Measurements from ENCODE around the gene TCEAL2.
A peak's percentile ranks its signal among the peaks of the same experiment; 100 is the strongest.
"Not testable (repeated sequence)": the region's sequence is repeated elsewhere in the genome, so short reads cannot be mapped to it uniquely, and the experiment has no call there.

The TCEAL2 gene

GRCh38 chrX:102125436-102125835, at the start of gene TCEAL2:
Gene TCEAL2, plus strand, starts transcription at chrX:102125679. Its CDS starts 1,152 bp downstream, at chrX:102126831.
- DNase-seq = peak; percentile 53

DNA sequence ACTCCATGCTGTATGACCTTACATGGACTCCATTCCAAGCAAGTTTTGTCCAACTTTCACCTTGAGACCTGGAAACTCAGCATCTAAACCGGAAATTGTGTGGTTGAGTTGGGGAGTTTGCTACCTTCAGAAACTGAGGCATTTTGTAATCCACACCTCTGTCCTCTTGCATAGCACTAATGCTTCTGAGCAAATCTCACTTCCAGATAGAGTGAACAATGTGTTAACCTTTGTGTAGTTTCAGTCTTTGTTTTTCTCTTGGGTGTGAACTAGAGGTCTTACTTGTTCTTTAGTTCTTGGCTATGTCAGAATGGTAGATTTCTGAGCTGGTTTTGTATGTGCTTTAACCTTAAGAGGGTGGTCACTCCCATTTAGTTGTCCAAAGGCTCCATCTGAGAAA, 48.1 kb upstream of the TCEAL2 start:
- DNase-seq = no peak

DNA sequence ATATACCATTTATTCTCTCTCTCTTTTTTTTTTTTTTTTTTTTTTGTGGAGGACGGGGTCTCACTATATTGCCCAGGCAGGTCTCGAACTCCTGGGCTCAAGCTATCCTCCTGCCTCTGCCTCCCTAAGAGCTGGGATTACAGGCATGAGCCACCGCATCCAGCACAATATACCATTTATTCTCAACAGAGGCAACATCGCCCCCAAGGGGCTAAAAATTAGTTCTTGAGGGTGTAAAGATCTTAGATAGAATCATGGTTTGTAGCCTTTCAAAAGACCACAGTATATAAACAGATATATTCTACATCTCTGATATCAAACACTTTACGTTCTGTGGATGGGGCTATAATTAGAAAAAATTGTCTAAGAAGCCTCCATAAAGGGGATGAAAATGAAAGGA, 39.8 kb upstream of the TCEAL2 start:
- no peak for DNase-seq

DNA sequence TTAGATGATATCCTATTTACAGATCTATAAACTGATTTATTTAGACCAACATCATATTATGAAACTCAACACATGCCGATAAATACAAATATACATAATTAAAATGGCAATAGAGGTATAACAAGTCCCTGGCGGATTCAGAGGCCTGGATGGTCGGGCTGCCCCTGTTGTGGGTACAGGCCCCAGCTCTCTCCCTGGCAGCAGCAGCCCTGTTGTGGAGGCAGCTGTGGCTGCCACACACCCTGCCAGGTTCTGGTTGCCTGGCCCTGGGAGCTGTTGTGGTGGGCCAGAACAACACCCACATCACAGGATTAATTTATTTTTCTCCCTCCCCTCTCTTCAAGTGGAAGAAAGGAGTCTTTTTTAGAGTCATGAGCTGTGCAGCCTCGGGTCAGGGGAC, 12.1 kb upstream of the TCEAL2 start:
- DNase-seq = no peak

GRCh38 chrX:102115748-102116147, 9.7 kb upstream of the TCEAL2 start:
- DNase-seq = no peak

GRCh38 chrX:102125014-102125413, 465 bp upstream of the TCEAL2 start:
- not testable (repeated sequence) for DNase-seq

- DNase-seq = not testable (repeated sequence)
Measured at GRCh38 chrX:102126080-102126818, 770 bp downstream of the TCEAL2 start.

GRCh38 chrX:102126863-102127262, 1.4 kb downstream of the TCEAL2 start:
- DNase-seq = no peak

GRCh38 chrX:102129473-102129872, 4.0 kb downstream of the TCEAL2 start:
- DNase-seq = no peak

GRCh38 chrX:102138064-102138463, 12.6 kb downstream of the TCEAL2 start:
- DNase-seq = no peak

DNA sequence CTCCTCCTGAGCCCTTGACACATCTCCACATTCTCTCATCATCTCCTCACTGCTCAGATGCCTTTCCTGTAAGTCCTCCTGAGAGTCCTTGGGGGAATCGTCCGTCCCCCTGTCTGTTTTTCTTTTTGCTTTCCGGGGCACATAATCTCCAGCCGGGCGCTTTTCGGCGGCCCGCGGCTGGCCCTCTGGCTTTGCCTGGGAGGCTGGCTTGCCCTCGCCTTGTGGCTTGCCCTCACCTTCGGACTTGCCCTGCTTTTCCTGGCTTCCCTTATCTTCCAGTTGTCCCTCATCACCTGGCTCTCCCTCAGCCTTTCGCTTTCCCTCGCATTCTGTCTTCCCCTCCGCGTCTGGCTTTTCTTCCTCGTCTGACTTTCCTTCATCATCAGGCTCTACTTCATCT, 15.4 kb downstream of the TCEAL2 start:
- DNase-seq = not testable (repeated sequence)

DNA sequence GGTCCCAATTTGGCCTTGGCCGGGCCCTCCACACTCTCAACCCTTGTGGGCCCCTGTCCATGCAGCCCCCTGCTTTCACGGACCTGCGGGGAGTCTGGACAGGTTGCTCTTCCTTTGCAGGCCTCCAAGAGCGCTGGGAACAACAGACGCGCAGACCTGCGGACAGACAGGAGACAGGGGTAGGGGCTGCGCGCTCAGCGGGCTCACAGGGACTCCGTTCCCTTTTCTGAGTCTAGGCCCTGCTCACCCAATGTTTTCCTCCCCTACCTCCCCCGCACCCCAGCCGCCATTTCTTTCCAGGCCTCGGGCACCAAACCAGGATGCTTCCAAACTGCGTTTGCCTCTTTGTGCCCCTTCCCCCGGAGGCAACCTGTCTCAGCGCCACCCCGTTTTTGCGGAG, 16.2 kb downstream of the TCEAL2 start:
- not testable (repeated sequence) for DNase-seq

GRCh38 chrX:102142274-102142673, 16.8 kb downstream of the TCEAL2 start, which contains the start of gene TCEAL6:
Gene TCEAL6, minus strand, starts transcription at chrX:102142481.
- DNase-seq = not testable (repeated sequence)

GRCh38 chrX:102154218-102154860, 28.9 kb downstream of the TCEAL2 start:
- no peak for DNase-seq

GRCh38 chrX:102154900-102155805, 29.7 kb downstream of the TCEAL2 start:
- DNase-seq = no peak

DNA sequence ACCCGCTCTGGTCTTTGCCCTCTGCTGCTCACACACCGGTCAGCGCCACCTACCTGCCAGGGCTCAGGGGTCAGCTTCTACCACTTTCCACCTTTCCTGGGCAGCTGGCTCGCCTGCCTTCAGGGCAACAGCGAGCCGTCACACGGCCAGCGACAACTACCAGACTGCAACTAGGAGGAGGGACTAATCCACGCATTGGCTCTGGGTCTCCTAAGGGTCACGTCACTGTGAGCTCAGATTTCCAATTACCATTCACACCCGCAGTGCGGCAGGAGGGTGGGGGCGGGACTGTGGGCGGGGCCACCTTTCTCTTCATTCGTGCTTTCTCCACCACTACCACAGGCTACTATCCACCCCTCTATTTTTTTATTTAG, 30.3 kb downstream of the TCEAL2 start, which contains the start of gene BEX5:
TSS of gene BEX5 (minus strand) at position 172 of the 374 bp plus-strand sequence. CDS start 1,712 bp downstream, outside the sequence.
- peak; percentile 88 for DNase-seq
